HG02798 (cell line): ENCODE measurements around the gene ETFA.

Source experiments
- ATAC-seq: cut with Tn5 transposase; IDR thresholded peaks from one replicate; pipeline ENCODE4 v1.9.1; 2021; ENCODE audit warnings: mild to moderate bottlenecking; ENCODE audit not compliant: unreplicated experiment, poor library complexity

The ETFA gene

DNA sequence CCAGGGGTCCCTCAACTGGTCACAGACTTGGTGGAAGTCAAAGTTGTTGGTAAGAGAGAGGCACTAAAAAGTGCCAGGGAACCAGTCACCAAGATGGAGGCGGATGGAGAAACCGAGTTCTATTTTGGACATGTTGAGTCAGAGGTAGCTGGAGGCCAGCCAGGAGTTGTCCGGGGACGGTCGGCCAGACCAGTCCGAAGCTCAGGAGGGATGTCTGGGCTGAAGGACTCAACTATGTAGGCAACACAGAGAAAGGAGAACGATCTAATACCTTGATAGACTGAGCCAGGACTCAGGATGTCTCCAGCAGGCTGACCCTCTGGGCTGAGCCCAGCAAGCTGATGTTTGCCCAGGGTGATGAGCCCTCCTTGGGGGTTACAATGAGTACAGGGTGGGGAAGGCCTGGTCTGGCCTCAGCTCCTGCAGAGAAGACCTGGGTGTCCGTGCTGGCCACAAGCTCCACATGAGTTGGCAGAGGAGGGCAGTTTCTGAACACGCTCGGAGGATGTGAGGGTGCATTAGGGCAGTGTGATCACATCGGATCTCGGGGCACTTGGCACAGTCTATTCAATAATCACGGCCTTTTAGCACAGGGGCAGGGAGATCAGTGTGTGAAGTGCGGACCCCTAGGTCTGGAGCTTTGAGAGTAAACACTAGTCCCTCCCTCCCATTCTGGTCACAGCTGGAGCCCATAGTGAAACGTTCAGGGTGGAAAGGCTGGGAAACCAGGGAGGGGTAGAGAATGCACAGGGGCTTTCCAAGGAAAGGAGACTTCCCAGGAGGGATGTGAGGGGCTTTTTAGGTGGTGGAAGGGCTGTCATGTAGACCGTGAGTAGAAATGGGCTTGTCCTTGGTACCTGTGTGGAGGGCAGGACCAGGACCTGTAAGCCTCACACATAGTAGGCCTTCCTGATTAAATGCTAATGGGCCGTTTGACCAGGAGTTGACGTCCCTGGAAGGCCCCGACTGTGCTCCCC, 111.9 kb downstream of the ETFA start:
- ATAC-seq = no peak

GRCh38 chr15:76198456-76199105, 112.7 kb downstream of the ETFA start:
- no peak for ATAC-seq

DNA sequence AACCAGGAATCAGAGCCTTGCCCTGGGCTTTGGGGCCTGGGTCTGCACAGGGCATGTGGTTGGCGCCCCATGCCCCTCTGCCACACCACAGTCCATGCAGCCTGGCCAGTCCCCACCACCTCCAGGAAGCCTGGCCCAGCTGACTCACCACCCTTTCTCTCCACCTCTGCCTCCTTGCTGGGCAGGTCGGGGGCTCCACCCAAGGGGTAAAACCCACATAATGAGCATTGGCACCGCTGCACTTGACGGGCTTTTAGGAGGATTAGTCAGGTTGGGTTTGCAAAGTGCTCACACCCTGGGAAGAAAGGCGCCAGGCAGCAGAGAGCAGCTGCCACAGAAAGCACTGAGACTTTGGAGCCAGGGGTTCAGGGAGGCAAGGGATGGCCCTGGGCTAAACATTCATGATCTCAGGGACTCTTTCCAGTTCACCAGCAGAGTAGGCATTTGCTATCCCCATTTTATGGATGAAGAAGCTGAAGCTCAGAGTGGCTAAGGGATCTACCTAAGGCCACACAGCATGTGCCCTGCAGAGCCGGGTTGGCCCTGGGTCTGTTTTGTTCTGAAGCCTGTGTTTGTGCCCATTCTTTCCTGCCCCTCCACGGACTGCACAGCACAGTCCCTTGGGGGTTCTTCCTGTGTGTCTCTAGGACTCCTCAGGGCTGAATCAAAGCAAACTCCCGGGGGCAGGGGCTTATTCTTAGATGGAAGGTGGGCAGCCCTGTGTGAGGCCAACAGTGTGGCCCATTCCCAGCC, 113.4 kb downstream of the ETFA start:
- ATAC-seq = no peak

DNA sequence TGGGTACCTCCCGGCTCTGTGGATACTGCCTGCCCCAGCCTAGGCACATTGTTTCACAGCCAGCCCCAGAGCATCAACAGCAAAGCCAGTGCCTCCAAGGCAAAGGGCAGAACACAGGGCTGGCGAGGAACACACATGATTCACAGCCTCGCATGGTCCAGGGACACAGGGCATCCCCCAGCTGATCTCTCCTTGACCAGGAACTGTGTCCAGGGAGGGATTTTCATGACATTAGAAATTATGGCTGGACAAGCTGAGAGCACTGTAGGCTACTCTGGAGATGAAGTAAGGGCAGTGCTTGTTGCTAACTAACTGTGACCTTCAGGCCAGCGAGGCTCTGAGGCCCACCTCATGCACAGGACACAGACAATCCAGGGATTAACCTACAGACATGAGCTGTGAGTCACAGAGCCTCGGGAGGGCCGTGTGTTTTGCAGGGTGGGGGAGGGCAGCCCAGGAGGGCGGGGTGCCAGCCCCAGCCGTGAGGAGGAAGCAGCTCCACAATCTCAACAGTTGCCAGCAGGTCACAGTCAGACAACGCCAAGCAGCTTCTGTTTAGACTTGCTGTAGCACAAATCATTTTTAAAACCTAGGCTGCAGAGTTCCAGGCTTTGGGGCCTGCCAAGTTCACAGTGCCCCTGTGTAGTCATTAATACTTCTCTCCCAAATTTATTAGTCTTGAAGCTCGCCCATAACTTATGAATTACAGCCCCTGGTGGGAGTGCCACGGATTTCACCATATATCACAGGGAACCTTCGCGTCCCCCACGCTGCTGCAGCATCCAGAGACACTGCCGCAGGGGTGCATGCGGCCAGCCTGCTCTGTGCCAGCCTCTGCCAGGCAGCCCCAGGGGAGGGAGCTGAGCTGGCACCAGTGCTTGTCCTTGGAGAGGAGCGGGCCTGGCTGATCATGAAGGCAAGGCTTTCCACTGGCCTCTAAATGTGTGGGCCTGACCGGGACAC, 114.7 kb downstream of the ETFA start:
- no peak for ATAC-seq

- ATAC-seq = no peak
Observed at GRCh38 chr15:76195506-76196268, 115.6 kb downstream of the ETFA start.

DNA sequence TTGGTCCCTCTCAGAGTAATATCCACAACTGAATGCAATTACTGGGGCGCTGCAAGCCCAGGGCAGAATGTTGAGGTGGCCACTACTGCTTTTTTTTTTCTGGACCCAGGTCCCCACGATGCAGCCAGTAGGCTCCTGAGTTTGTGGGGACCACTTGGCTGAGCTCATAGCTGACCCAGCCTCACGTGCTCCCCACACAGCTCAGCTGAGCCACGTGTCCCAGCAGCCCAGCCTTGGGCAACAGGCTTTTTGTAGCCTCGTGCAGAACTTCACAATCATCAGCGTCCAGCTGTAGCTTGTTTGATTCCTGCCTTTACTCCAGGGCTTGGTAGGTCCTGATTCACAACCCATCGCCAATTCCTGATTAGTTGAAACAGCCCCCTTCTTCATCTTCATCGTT, 117.3 kb downstream of the ETFA start:
- no peak for ATAC-seq

GRCh38 chr15:76192715-76193114, 118.6 kb downstream of the ETFA start:
- ATAC-seq = no peak

- ATAC-seq = no peak
Observed at GRCh38 chr15:76191539-76192244, 119.6 kb downstream of the ETFA start.

DNA sequence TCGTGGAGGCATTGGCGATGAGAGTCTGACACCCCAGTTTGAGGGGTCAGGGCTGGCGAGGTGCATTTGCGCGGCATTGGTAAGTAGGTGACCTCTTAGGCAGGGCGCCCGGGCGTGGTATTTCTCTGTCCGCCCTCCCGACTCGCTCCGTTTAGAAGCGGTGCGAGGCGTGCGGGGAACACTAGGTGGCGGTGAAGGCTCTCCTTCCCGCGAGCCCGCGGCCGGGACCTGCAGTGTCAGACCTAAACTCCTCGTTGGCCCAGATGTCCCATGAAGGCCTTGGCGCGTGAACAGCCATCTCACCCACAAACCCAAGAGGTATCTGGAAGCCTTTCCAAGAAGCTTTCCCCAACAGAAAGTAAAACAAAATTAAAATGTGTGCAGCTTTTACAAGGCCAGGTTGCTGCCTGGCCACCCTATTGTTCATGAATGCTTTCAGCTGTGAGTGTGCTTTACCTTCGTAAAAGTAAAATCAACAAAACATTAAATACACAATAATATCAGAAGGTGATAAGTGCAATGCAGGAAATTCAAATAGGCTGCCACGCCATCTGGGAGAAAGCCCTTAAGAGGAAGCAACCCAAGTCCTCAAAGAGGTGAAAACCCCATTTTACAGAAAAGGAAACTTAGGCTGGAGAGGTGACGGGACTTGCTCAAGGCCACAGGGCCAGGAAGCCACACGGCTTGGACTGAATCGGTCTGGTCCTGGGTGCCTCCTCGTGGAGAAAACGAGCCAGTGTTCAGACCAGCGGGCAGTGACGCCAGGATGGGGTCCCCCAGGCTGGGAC, 120.3 kb downstream of the ETFA start:
- peak; percentile 88 for ATAC-seq

- no peak for ATAC-seq
Observed at GRCh38 chr15:76190070-76190564, 121.2 kb downstream of the ETFA start.

- ATAC-seq = no peak
Observed at GRCh38 chr15:76189106-76189505, 122.2 kb downstream of the ETFA start.

- no peak for ATAC-seq
Observed at GRCh38 chr15:76187163-76187562, 124.1 kb downstream of the ETFA start.

GRCh38 chr15:76185716-76186115, 125.6 kb downstream of the ETFA start:
- no peak for ATAC-seq

- no peak for ATAC-seq
Observed at GRCh38 chr15:76184650-76185035, 126.6 kb downstream of the ETFA start.

DNA sequence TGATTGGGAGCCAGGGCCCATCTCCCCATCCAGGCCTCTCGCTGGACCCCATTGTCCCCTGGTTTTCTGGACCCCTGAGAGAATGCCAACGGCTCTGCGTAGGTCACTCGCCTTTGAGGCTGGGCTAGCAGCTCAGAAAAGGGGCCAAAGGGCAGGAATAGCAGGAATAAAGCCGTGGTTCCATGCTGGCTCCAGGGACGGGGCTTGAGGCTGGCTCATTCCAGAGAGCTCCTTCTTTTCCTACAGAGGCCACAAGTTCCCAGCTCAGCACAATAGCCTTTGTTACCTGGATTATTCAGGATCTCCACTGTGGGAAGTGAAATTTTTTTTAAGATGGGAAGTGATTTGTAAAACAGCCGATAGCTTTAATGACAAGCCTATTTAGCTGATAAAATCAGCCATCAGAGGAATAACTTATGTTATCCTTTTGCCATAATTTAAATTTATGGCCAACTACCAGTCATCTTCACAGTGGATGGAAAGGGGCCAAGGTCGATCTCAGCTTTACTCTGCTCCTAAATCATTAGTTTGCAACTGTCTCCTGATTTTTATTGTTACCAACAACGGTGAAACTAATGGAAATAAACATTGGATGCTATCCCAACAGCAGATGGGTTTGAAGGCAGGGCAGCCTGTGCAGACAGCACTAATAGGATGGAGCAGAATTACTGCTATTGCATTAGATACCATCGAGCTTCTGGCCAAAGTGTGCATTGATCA, 127.2 kb downstream of the ETFA start:
- ATAC-seq = no peak

- peak; percentile 80 for ATAC-seq
Observed at GRCh38 chr15:76181705-76182107, 129.6 kb downstream of the ETFA start.

- ATAC-seq = no peak
Observed at GRCh38 chr15:76180321-76180720, 130.9 kb downstream of the ETFA start.
